Astrocyte of the hippocampus (primary cell): Measurements from ENCODE around the gene SLC9B2.
A peak's percentile ranks its signal among the peaks of the same experiment; 100 is the strongest.

ENCODE experiments used
- DNase-seq: peaks from one replicate; pipeline ENCODE4 v3.0.0; 2011; ENCODE audit warnings: low read depth, low spot score

Gene SLC9B2, protein sequence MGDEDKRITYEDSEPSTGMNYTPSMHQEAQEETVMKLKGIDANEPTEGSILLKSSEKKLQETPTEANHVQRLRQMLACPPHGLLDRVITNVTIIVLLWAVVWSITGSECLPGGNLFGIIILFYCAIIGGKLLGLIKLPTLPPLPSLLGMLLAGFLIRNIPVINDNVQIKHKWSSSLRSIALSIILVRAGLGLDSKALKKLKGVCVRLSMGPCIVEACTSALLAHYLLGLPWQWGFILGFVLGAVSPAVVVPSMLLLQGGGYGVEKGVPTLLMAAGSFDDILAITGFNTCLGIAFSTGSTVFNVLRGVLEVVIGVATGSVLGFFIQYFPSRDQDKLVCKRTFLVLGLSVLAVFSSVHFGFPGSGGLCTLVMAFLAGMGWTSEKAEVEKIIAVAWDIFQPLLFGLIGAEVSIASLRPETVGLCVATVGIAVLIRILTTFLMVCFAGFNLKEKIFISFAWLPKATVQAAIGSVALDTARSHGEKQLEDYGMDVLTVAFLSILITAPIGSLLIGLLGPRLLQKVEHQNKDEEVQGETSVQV

GRCh38 chr4:103076747-103077347 lies at the start of gene SLC9B2:
SLC9B2 (minus strand) TSS chr4:103076761; CDS start chr4:103067550, 9,211 bp downstream.
- no peak for DNase-seq

- no peak for DNase-seq
Observed at GRCh38 chr4:103126126-103126525, 49.6 kb upstream of the SLC9B2 start.

- DNase-seq = no peak
Observed at GRCh38 chr4:103123114-103123513, 46.6 kb upstream of the SLC9B2 start.

DNA sequence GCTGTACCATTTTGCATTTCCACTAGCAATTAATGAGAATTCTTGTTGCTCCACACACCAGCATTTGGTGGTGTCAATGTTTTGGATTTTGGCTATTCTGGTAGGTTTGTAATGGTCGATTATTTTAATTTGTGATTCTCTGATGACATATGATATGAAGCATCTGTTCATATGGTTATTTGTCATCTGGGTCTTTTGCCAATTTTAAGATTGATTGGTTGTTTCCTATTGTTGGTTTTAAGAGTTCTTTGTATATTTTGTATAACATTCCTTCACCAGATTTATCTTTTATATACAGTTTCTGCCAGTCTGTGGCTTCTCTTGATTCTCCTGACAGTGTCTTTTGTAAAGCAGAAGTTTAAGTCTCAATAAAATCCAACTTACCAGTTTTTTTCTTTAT lies 41.6 kb upstream of the SLC9B2 start:
- no peak for DNase-seq

DNA sequence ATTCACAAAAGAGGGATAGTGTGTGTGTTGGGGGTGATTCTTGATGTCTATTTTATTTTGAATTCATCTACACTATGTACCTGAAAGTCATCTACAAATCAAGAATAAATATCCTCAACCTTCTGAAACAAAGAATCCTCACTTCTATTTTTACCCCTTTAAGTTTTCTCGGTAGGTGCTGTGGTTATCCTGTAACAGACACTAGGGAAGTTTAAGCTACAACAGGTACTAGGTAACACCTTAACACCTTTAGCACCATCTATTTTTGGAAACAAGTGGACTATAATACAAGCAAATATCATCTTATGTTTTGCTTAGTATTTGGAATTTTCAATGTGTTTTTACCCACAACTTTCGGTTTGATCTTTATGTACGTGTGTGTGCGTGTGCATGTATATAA lies 35.0 kb upstream of the SLC9B2 start:
- DNase-seq = no peak

DNA sequence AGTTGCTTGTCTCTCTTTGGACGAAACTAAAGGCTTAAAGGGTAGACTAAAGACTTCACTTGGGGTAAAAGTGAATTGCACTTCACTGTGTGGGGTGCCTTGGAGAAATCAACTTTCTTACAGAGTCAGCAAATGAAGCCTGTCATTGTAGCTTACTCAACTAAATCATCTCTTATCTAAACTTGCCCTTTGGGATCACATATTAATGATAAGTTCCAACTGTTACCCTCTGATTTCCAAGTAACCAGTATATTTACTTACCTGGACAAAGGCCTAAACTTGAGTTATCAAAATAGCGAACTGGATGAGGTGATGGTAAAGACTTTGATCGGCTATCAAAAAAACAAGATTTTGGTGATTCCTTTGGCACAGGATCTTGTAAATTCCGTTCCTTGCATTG lies 32.0 kb upstream of the SLC9B2 start:
- DNase-seq = no peak

DNA sequence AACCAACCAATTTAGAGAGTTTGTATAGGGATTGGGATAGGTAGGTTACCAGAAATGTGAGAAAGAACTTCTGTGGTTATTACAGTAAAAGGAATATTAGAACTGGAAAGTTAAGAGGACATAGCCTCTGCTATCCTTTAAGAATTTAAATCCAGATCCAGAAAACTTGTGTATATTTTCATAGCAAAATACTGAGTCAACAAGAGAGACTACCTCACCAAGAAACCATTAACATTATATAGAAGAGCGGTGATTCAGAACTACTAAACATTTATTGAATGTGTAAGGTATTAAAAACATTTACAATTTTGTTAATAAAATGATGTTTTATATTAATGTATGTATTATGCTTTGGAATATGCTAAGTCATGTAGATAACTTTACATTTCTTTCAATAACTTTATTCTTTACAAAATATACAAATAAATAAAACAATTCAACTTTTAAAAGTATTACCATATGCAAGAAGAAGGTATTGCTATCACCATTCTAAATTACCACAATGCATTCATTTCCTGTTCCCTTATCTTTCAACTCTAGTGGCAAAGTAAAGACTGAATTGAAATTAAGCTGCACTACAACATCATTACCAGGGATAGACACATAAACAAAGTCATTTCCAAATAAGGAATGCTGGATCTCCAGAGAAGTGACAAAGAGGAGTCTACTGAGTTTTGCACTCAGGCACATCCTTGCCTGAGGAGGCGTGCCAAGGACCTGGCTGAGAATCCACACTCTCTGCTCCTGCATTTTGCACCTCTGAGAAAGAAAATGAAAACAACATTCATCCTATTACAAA lies 29.2 kb upstream of the SLC9B2 start:
- no peak for DNase-seq

GRCh38 chr4:103104886-103105285 lies 28.3 kb upstream of the SLC9B2 start:
- no peak for DNase-seq

- DNase-seq = no peak
Observed at GRCh38 chr4:103100691-103101090, 24.1 kb upstream of the SLC9B2 start.

DNA sequence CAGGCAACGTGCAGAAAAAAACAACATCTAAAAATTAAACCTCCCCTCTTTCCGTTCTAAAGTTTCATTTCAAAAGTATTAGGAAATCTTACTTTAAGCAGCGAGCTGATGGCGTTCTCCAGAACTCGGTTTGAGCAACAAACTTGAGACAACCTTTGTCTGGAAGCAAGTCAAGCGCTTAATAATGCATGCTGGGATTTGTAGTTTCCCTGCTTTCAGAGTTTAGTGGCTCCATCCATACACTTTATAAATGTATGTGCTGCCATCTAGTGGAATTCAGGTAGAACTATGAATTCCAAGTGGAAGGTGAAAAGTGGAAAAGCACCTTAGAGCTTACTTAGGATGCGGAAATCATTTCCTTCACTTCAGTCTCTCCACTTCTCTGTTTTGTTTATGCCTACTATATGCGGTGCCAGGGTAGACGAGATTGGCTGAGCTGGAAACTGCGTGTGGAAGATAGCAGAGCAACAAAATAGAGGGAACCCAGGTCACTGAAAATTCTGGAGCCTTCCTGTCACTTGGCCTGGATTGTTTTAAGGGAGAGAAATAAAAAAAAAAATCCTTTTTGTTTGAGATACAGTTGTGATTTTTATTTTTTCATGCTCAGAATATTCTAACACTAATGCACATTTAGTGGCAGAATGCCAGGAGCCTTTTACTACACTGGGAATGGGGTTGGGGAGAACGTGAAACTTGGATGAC lies 23.3 kb upstream of the SLC9B2 start, which contains the start of gene BDH2:
TSS of gene BDH2 (minus strand) at position 144 of the 702 bp plus-strand sequence. CDS start 3,580 bp downstream, outside the sequence.
- DNase-seq = peak; percentile 95

- DNase-seq = peak; percentile 44
Observed at GRCh38 chr4:103098756-103099440, 22.3 kb upstream of the SLC9B2 start.

DNA sequence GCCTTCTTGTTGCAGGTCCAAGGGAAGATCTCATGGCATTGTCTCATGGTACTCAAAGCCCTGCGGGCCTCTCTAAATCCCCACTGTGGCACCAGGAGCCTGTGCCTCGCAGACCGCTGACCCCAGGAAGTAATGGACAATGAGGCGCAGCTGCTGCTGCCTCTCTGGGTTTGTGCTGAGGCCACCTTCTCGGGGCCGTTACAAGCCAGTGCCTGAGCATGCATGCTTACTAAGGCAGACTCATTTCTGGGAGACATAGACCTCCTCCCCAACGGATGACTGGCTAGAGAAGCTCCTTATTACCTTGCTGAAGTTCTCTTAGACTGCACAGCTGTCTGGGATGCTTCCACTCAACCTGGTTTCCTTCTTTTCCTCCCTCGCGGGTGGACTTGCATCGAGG lies 21.8 kb upstream of the SLC9B2 start:
- no peak for DNase-seq

DNA sequence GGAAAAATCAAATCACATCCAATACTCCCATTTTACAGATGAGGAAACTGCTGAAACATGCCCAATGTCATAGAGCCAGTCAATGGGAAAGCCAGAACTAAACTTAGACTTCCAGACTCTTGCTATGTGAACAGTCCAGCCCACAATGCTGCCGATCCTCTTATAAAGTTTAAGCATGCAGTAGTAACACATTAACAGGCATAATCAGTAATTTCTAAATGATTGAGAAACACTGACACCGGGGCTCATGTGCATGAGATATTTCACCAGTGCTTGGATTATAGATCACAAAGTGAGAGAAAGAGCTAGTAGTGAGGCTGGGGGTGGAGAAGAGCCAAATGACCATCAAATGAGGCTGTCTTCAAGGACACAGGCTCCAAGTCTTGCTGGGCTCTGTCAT lies 20.6 kb upstream of the SLC9B2 start:
- no peak for DNase-seq

DNA sequence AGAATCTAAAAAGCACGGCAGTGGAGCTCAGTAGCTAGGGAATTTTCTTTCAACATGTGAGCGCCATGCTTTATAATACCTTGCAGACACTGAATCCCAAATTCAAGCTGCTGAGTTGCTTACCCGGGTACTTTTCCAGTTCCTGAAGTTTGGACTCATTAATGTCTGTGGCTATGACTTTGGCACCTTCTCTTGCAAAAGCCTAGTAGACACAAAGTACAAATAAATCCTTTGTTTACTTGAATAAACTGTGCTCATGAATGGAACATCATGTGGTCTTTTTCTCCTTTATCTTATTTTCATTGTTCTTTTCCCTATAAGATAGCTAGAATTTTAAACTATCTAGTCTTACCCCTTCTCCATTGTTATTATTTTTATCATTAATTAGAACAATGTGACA lies 18.5 kb upstream of the SLC9B2 start:
- no peak for DNase-seq

DNA sequence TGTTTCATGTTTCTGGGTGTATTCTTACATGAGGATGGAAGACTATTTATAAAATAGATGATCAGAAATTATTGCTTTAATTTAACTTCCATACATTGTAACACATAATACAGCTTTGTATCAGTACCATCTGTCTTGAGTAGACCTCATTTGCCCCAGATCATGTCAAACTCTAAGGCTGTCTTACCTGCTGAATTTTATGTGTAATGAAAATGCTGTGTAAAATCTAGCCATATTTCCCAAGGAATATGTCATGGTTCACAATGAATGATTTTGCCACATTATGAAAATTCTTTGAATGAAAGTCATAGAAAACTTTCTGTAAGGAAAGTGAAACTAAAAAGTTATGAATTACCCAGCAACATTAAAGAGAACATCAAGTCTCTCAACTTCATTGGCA lies 15.7 kb upstream of the SLC9B2 start:
- DNase-seq = no peak

DNA sequence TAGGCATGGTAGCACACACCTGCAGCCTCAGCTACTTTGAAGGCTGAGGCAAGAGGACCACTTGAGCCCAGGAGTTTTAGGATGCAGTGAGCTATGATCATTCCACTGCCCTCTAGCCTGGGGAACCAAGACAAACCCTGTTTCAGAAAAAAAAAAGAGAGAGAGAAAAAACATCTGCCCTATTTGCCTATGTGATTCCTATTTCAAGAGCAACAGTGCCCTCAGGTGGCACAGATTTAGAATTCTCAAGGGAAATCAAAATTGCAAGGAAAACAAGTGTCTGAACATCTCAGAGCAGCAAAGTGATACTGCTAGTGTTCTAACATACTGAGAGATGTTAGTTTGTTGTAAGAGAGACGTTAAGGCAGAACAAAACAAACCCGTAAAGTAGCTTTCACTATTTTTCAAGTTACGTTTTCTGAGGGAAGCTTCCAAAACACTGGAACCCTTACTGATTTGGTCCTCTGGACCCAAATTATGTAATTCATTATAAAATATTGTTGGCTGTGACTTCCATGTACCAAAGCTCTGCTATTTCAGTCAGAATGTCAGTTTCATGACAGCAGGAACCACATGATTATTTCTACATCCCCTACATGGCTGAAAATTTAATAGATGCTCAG lies 15.2 kb upstream of the SLC9B2 start:
- peak; percentile 77 for DNase-seq

- DNase-seq = no peak
Observed at GRCh38 chr4:103089481-103089880, 12.9 kb upstream of the SLC9B2 start.

- DNase-seq = no peak
Observed at GRCh38 chr4:103086551-103086950, 10.0 kb upstream of the SLC9B2 start.

- DNase-seq = no peak
Observed at GRCh38 chr4:103085555-103086196, 9.1 kb upstream of the SLC9B2 start.

DNA sequence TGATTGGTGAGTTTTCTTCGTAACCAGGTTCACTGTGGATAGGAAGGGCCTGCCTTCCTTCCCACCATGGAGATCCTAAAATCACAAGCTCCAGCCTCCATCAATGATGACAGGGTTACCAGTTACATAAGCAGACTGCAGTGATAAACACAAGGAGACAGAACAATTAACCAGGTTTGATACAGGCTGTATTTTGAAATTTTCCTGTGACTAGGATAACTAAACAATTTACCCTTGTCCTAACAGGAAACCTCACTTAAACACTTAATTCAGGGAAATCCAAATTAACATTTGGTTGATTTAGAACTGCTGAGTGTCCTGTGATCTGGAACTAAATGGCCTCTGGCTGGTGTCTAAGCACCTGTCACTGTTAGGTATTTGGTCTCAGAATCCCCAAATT lies 3.1 kb upstream of the SLC9B2 start:
- DNase-seq = no peak
